ENCODE data around the gene ALPK1.

- TF ChIP-seq CTCF (conservative IDR thresholded peaks at IDR 0.05; ENCODE audit: low read length): no peak
- TF ChIP-seq EZH2phosphoT487 (IDR thresholded peaks at IDR 0.05; ENCODE audit: borderline replicate concordance, low read depth, low read length): no peak
Observed at GRCh38 chr4:112325530-112325929, 28.4 kb downstream of the ALPK1 start.
